SH-SY5Y (cell line): ENCODE results near the gene ZDHHC8.

Experiments used
- GATA2 ChIP-seq: IDR thresholded peaks from 2 replicates; pipeline ENCODE4 v1.6.1; 2011; ENCODE audit warnings: mild to moderate bottlenecking, low read depth, low read length
- GATA3 ChIP-seq: IDR thresholded peaks from 2 replicates; pipeline ENCODE4 v1.6.1; 2011; ENCODE audit warnings: low read depth, mild to moderate bottlenecking, low read length, moderate library complexity

DNA sequence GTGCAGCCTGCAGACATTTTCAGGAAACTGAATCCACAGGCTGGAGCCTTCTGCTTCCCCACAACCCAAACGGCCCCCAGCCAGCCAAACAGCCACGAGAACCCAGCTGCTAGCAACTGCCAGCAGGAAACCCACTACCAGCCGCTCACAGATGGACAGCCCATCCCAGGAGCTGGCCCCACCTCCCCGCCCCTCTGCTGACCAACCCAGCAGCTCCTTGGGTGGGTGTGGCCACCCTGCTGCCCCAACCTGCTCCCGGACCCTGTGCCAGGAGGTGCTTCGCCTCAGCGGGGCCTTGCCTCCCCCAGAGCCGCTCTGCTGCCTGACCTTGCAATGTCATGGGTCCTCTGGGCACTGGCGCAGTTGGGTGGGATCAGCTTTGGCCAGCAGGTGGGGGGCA lies 27.5 kb downstream of the ZDHHC8 start:
- TF ChIP-seq GATA2 = no peak
- TF ChIP-seq GATA3 = no peak
